Duodenal mucosa (tissue), 2 donors: ENCODE measurements around the gene B3GNT3.
"Not testable (repeated sequence)": the region's sequence is repeated elsewhere in the genome, so short reads cannot be mapped to it uniquely, and the experiment has no call there.

ENCODE experiments used
- H3K27ac ChIP-seq: one replicate; pipeline ENCODE4 v1.7.0; 2013; ENCODE audit warnings: low read depth, low read length
- H3K27me3 ChIP-seq, 2 donors: one replicate each; pipeline ENCODE4 v1.7.0; 2013; ENCODE audit warnings: low read length in 2 of 2, control low read depth in 1 of 2; ENCODE audit not compliant: insufficient read depth in 2 of 2, control insufficient read depth in 1 of 2
- H3K36me3 ChIP-seq, 2 donors: one replicate each; pipeline ENCODE4 v1.7.0; 2013; ENCODE audit warnings: low read length in 2 of 2, control low read depth in 1 of 2; ENCODE audit not compliant: insufficient read depth in 2 of 2, control insufficient read depth in 1 of 2
- H3K4me1 ChIP-seq, 2 donors: one replicate each; pipeline ENCODE4 v1.7.0; 2013; ENCODE audit warnings: low read length in 2 of 2, control low read depth in 1 of 2; ENCODE audit not compliant: insufficient read depth in 2 of 2, control insufficient read depth in 1 of 2
- H3K4me3 ChIP-seq, 2 donors: one replicate each; pipeline ENCODE4 v1.7.0; 2013; ENCODE audit warnings: low read length in 2 of 2, low read depth in 1 of 2
- H3K9ac ChIP-seq, 2 donors: one replicate each; pipeline ENCODE4 v1.7.0; 2013; ENCODE audit warnings: low read length in 2 of 2, low read depth in 1 of 2
- H3K9me3 ChIP-seq, 2 donors: one replicate each; pipeline ENCODE4 v1.7.0; 2013; ENCODE audit warnings: low read length in 2 of 2, control low read depth in 1 of 2; ENCODE audit not compliant: control insufficient read depth in 1 of 2

The B3GNT3 gene

GRCh38 chr19:17796838-17797423 is 2.0 kb downstream of the B3GNT3 start:
- H3K9me3 ChIP-seq = no peaks in the 10 kb centered on the region
- H3K4me3 ChIP-seq = peak overlapping the region; percentile 74 to 80
- H3K36me3 ChIP-seq = no peaks in the 10 kb centered on the region
- peaks cover 20 to 34% of the 10 kb centered on the region in 2 donors for H3K4me1 ChIP-seq
- H3K27ac ChIP-seq = peak overlapping the region; percentile 97
- peak overlapping the region; percentile 85 to 92 for H3K9ac ChIP-seq
- peaks cover 0 to 7% of the 10 kb centered on the region in 2 donors for H3K27me3 ChIP-seq

DNA sequence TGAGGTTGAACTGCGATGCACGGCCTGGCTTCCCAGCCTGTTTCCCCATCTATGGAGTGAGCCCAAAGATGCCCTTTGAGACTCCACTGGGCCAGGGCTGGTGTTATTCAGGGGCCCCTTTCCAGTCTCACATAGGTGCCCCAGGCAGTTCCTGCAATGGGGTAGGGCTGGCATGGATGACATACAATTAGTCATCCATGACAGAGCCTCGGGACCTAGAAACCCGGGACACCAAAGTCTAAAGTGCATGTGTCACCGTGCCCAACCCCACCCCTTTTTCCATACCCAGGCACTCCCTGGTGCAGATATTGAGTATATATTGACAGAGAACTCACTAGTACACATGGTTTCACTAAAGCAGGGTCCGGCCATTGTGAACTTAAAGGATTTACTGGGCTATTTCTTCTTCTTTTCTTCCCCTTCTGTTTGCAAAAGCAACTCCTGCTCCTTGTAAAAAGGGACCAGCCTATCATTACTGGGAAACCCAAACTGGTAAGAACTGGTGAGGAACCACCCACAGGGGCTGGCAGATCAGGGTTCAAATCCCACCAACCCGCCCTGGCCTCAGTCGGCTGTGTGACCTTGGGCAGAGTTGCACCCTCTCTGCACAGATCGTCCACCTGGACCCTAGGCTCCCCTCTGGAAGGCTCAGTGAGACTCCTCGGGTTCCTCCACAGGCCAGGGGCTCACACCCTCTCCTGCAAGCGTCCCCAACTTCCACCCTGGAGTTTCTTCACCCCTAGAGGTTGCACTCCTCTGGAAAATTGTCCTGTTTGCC is 2.7 kb downstream of the B3GNT3 start:
- peaks cover 0 to 7% of the 10 kb centered on the region in 2 donors for H3K27me3 ChIP-seq

GRCh38 chr19:17798599-17798998 is 3.7 kb downstream of the B3GNT3 start:
- Histone ChIP-seq H3K27ac (peak overlapping the region; percentile 16), H3K9ac (peak overlapping the region in 1 of 2 donors; percentile 25), H3K4me1 (peaks cover 20 to 30% of the 10 kb centered on the region in 2 donors)
- not testable (repeated sequence) for H3K27me3 ChIP-seq, H3K9me3 ChIP-seq, H3K36me3 ChIP-seq, H3K4me3 ChIP-seq

More for the DNA sequence above, 2.7 kb downstream of the B3GNT3 start:
- H3K9me3 ChIP-seq = no peaks in the 10 kb centered on the region
- peaks cover 20 to 34% of the 10 kb centered on the region in 2 donors for H3K4me1 ChIP-seq
- H3K27ac ChIP-seq = peak overlapping the region; percentile 97
- H3K36me3 ChIP-seq = no peaks in the 10 kb centered on the region
- peak overlapping the region; percentile 85 to 92 for H3K9ac ChIP-seq
- H3K4me3 ChIP-seq = peak overlapping the region; percentile 76 to 80

- H3K36me3 ChIP-seq = peaks cover 0 to 7% of the 10 kb centered on the region in 2 donors
- H3K9ac ChIP-seq = no peak overlapping the region
- no peak overlapping the region for H3K27ac ChIP-seq
- H3K4me1 ChIP-seq = peaks cover 13 to 19% of the 10 kb centered on the region in 2 donors
- H3K9me3 ChIP-seq = no peaks in the 10 kb centered on the region
- no peaks in the 10 kb centered on the region for H3K27me3 ChIP-seq
- no peak overlapping the region for H3K4me3 ChIP-seq
These were observed 7.4 kb downstream of the B3GNT3 start for GRCh38 chr19:17802137-17802858.

DNA sequence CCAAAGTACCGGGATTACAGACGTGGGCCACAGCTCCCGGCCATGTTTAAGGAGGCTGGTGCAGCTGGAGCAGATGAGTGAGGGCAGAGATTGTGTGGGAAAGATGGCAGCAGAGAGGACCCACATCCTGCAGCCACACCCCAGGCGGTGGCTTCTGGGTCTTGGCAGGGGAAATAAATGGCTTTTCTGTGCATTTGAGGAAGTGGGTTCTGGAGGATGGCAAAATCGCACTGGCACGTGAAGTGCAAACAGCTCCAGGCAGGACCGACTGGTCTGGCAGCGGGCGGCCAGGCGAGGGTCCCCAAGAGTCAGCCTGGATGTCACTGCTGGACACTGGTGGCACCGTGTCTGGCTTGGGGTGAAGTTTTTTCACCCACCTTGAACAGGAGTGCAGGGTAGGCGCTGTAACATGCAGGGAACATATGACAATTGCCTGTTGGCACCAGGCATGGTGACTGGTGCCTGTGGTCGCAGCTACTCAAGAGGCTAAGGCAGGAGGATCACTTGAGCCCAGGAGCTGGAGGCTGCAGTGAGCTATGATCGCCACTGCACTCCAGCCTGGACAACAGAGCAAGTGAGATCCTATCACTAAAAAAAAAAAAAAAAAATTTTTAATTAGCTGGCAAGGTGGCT is 8.4 kb downstream of the B3GNT3 start:
- Histone ChIP-seq H3K4me3 (no peak overlapping the region), H3K4me1 (peaks cover 7 to 11% of the 10 kb centered on the region in 2 donors), H3K9ac (no peak overlapping the region), H3K9me3 (no peaks in the 10 kb centered on the region), H3K27ac (no peak overlapping the region), H3K36me3 (peaks cover 5 to 12% of the 10 kb centered on the region in 2 donors), H3K27me3 (no peaks in the 10 kb centered on the region)

GRCh38 chr19:17805427-17805826 is 10.5 kb downstream of the B3GNT3 start:
- no peaks in the 10 kb centered on the region for H3K27me3 ChIP-seq
- no peak overlapping the region for H3K4me3 ChIP-seq
- H3K36me3 ChIP-seq = peaks cover 8 to 27% of the 10 kb centered on the region in 2 donors
- no peak overlapping the region for H3K9ac ChIP-seq
- H3K9me3 ChIP-seq = no peaks in the 10 kb centered on the region
- H3K4me1 ChIP-seq = no peaks in the 10 kb centered on the region
- H3K27ac ChIP-seq = no peak overlapping the region

DNA sequence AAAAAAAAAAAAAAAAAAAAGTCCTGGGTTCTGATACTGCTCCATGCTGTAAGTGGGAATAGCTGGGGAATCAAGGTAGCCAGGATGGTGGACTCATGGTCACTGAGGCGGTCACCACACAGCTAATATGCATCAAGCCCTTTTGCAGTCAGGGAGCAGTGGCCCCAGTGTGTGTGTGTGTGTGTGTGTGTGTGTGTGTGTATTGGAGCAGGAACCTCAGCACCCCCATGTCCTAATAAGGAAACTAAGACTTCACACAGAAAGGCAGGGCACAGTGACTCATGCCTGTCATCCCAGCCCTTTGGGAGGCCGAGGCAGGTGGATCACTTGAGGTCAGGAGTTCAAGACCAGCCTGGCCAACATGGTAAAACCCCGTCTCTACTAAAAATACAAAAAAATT is 12.0 kb downstream of the B3GNT3 start:
- Histone ChIP-seq H3K27ac (no peak overlapping the region), H3K4me3 (no peak overlapping the region), H3K36me3 (peaks cover 10 to 36% of the 10 kb centered on the region in 2 donors), H3K4me1 (no peaks in the 10 kb centered on the region), H3K9me3 (no peaks in the 10 kb centered on the region), H3K9ac (no peak overlapping the region), H3K27me3 (no peaks in the 10 kb centered on the region)

GRCh38 chr19:17807731-17808316 is 12.9 kb downstream of the B3GNT3 start:
- no peak overlapping the region for H3K9ac ChIP-seq
- H3K9me3 ChIP-seq = no peaks in the 10 kb centered on the region
- no peaks in the 10 kb centered on the region for H3K27me3 ChIP-seq
- peaks cover 13 to 45% of the 10 kb centered on the region in 2 donors for H3K36me3 ChIP-seq
- no peak overlapping the region for H3K27ac ChIP-seq
- H3K4me3 ChIP-seq = no peak overlapping the region
- no peaks in the 10 kb centered on the region for H3K4me1 ChIP-seq

DNA sequence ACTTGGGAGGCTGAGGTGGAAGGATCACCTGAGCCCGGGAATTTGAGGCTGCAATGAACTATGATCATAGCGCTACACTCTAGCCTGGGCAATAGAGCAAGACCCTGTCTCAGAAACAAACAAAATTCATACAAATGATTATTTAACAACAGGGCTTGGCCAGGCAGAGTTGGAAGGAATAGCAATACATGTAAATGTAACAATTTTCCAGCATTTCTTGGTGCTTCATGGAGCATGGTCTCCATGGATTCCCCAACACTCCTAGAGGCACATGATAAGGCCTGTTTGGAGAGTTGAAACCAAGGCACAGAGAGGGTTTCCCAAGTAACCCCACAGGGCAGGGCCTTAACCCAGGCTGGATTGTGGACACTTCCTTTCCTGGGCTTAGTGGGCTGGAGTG is 16.2 kb downstream of the B3GNT3 start:
- Histone ChIP-seq H3K36me3 (peaks cover 13 to 45% of the 10 kb centered on the region in 2 donors), H3K4me1 (no peaks in the 10 kb centered on the region), H3K9ac (no peak overlapping the region), H3K27ac (no peak overlapping the region), H3K27me3 (no peaks in the 10 kb centered on the region), H3K4me3 (no peak overlapping the region), H3K9me3 (no peaks in the 10 kb centered on the region)
